Vagina (tissue), 2 donors: ENCODE measurements around the gene FSTL4.

Experiments used
- CTCF ChIP-seq, 3 experiments: fragments of 450-650 bp in 2 of 3; fragments of 200-600 bp in 1 of 3; sonication (generic) in 1 of 3; IDR thresholded peaks; one replicate each; pipeline ENCODE4 v1.5.1; 2017 to 2019; ENCODE audit warnings: antibody characterized with exemption in 3 of 3, mild to moderate bottlenecking in 2 of 3, moderate library complexity in 2 of 3
- POLR2A ChIP-seq, 2 donors: fragments of 450-650 bp; IDR thresholded peaks; one replicate each; pipeline ENCODE4 v1.6.1; 2017; ENCODE audit warnings: antibody characterized with exemption in 2 of 2, mild to moderate bottlenecking in 2 of 2, moderate library complexity in 2 of 2

DNA sequence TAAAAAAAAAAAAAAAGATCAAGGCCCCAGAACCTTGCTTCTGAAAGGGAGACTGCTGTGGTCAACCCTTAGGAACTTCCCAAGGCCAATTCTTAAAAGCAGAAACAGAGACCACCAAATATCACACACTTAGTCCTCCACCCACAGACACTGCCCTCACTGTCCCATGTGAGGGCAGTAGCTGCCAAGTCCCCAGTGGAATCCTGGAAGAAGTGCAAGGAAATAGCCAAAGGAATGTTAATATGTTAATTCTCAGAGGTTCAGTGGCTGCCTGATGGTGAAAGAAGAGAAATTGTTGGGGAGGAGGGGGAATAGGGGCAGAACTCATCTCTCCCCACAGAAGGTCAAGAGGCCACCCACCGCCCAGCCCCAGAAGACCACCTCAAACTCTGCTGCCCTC is 23.1 kb downstream of the FSTL4 start:
- TF ChIP-seq CTCF (IDR thresholded peaks at IDR 0.05) (no peak), POLR2A (IDR thresholded peaks at IDR 0.05) (no peak)
